Ectodermal cell (in vitro differentiated cells): Measurements from ENCODE around the gene AKAP7.
A peak's percentile ranks its signal among the peaks of the same experiment; 100 is the strongest.
"Not testable (repeated sequence)": the region's sequence is repeated elsewhere in the genome, so short reads cannot be mapped to it uniquely, and the experiment has no call there.

Source experiments
- H3K27ac ChIP-seq: 2 replicates; pipeline ENCODE4 v1.7.0; 2013; ENCODE audit warnings: mild to moderate bottlenecking, low read depth, low read length; ENCODE audit not compliant: insufficient read depth, poor library complexity, severe bottlenecking
- H3K27me3 ChIP-seq: 2 replicates; pipeline ENCODE4 v1.7.0; 2013; ENCODE audit warnings: mild to moderate bottlenecking, low read length; ENCODE audit not compliant: insufficient read depth, control insufficient read depth, poor library complexity, severe bottlenecking
- H3K36me3 ChIP-seq: one replicate; pipeline ENCODE4 v1.7.0; 2013; ENCODE audit warnings: low read length; ENCODE audit not compliant: control insufficient read depth, insufficient read depth
- H3K4me1 ChIP-seq: one replicate; pipeline ENCODE4 v1.7.0; 2013; ENCODE audit warnings: low read length; ENCODE audit not compliant: control insufficient read depth, insufficient read depth
- H3K4me3 ChIP-seq: 2 replicates; pipeline ENCODE4 v1.7.0; 2013; ENCODE audit warnings: low read depth, low read length, control low read depth; ENCODE audit not compliant: insufficient read depth
- H3K9me3 ChIP-seq: 2 replicates; pipeline ENCODE4 v1.7.0; 2013; ENCODE audit warnings: mild to moderate bottlenecking, low read length, moderate library complexity; ENCODE audit not compliant: control insufficient read depth
- WGBS, 2 experiments: methylation state at CpG; one replicate each; pipeline ENCODE4 v1.1.7; 2013; ENCODE audit warnings: missing lambda C conversion rate in 2 of 2; 5-methylcytosine and 5-hydroxymethylcytosine counted together

The AKAP7 gene

DNA sequence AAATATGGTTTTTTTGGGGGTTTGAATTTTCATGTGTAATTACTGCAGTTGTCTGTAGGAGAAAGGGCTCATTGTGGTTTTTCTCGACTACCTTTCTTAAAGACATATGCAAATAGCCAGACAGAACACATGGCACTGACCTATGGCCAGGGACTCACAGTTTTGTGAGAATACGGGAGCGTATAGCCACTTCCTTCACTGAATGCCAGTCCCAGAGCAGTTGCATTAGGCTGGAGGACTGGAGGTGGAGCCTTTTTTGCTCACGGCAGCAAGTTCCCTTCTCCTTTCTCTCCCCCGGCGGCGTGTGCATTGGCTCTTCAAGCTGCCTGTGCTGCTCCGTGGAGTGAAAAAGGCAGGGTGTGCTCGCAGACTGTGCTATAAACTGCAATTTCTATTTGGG is 114.9 kb downstream of the AKAP7 start:
- peaks cover 11% of the 10 kb centered on the region for H3K4me1 ChIP-seq
- H3K27me3 ChIP-seq, result no peaks in the 10 kb centered on the region
- H3K9me3 ChIP-seq, result no peaks in the 10 kb centered on the region
- H3K36me3 ChIP-seq, result no peaks in the 10 kb centered on the region
- H3K4me3 ChIP-seq, result no peak overlapping the region
- H3K27ac ChIP-seq, result no peak overlapping the region
- 18 to 29% methylated on average over 9 of the region's 9 CpGs for WGBS, 2 experiments

DNA sequence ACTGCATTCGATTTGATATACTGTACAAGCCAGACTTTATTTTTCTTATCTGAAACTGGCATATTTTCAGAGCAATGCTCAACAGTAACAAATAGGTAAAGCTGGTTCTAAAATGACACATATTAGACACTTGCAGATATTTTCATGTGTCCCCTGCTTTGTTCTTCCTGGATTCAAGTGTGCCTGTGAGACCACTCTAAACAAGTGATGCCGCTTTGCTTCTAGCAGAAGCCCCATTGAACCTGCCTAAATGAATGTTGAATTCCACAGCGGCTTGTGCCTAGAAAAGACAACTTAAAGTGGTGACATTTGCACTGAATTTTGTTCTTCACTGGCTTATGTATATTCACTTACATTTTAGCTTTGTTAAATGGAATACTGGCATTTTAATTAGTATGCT is 115.7 kb downstream of the AKAP7 start:
- no peak overlapping the region for H3K27ac ChIP-seq
- no peaks in the 10 kb centered on the region for H3K27me3 ChIP-seq
- H3K4me3 ChIP-seq, result no peak overlapping the region
- peaks cover 17% of the 10 kb centered on the region for H3K4me1 ChIP-seq
- no peaks in the 10 kb centered on the region for H3K36me3 ChIP-seq
- H3K9me3 ChIP-seq, result no peaks in the 10 kb centered on the region
- WGBS, 2 experiments, result 58 to 76% methylated on average over 3 of the region's 3 CpGs

DNA sequence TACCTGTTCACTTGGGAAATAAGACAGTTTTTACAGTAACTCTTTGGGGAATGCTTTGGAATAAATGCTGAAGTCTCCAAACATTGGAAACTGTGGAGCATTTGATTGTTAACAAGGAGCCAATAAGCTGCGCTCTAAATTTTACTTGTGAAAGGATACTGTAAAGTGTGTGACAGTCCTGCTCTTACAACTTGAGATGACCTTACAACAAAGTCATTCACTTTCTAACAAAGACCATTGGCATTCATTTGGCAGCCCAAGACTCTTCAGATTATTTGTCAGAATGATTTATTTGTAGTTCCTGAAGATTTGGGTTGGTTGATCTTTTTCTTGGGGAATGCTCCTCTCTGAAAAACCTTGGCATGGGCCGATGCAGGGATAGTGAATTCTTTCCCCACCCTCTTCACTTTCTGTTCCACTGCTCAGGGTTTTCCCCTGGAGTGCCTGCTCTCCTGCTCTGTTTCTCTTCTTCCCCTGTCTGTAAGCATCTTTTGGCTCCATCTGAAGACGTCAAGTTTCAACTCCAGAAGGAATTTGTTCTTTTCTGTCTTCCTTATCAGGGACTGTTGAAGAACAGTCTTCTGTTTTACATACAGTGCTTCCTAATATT is 116.4 kb downstream of the AKAP7 start:
- Histone ChIP-seq H3K4me1 (peaks cover 18% of the 10 kb centered on the region), H3K27me3 (no peaks in the 10 kb centered on the region), H3K9me3 (no peaks in the 10 kb centered on the region), H3K4me3 (no peak overlapping the region), H3K27ac (no peak overlapping the region), H3K36me3 (no peaks in the 10 kb centered on the region)
- WGBS, 2 experiments, result 59 to 60% methylated on average over 3 of the region's 3 CpGs

DNA sequence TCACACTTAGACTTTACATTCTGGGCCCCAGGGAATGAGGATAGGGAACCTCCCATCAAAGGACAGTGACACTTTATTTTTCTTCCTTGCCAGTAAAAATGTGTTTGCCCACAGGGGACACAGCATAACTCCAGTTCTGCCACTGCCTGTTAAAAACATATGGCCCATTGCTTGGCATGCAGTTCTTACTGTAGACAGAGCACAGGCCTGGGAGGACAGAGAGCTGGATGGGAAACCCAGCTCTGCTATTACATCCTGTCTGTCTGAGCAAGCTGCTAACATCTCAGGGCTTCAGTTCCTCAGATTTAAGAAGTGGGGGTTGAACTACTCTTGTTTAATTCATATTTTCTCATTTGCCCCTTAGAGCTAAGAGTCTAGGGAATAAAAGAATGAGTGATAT is 120.2 kb downstream of the AKAP7 start:
- H3K4me1 ChIP-seq, result peaks cover 19% of the 10 kb centered on the region
- no peaks in the 10 kb centered on the region for H3K9me3 ChIP-seq
- H3K36me3 ChIP-seq, result no peaks in the 10 kb centered on the region
- no peak overlapping the region for H3K4me3 ChIP-seq
- H3K27me3 ChIP-seq, result no peaks in the 10 kb centered on the region
- H3K27ac ChIP-seq, result no peak overlapping the region

DNA sequence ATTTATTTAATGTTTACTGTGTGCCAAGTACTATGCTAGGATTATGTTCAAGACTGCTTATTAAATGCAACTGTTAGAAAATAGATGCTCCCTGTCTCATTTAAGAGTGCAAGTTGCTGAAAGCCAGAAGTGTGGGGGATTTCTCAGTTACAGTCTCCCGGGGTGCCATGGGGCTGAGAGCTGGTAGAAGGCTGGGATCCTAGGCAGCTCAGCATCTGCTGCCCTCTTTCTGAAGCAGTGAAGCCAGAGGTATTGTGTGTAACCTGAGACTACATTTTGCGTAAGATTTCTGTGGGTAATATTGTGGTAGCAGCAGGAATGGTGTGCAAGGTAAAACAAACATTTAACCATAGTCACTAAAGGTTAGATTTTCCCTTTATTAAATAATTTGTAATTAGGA is 120.6 kb downstream of the AKAP7 start:
- peaks cover 16% of the 10 kb centered on the region for H3K4me1 ChIP-seq
- no peaks in the 10 kb centered on the region for H3K36me3 ChIP-seq
- no peaks in the 10 kb centered on the region for H3K27me3 ChIP-seq
- WGBS, 2 experiments, result 62 to 87% methylated on average over 2 of the region's 2 CpGs
- H3K9me3 ChIP-seq, result no peaks in the 10 kb centered on the region
- H3K4me3 ChIP-seq, result no peak overlapping the region
- no peak overlapping the region for H3K27ac ChIP-seq

DNA sequence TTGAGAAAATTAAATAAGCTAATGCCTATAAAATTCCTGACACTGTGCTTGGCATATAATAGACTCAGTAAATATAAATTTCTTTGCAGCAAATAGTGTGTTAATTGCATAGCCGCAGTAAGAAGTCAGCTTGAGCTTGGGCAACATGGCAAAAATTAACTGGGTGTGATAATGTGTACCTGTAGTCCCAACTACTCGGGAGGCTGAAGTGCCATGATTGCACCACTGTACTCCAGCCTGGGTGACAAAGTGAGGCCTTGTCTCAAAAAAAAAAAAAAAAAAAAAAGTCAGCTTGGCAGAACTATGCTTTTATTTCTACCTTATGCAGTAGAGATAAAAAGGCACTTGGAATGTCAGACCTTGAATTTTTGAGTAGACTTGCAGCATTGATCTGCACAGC is 121.8 kb downstream of the AKAP7 start:
- H3K9me3 ChIP-seq, result no peaks in the 10 kb centered on the region

DNA sequence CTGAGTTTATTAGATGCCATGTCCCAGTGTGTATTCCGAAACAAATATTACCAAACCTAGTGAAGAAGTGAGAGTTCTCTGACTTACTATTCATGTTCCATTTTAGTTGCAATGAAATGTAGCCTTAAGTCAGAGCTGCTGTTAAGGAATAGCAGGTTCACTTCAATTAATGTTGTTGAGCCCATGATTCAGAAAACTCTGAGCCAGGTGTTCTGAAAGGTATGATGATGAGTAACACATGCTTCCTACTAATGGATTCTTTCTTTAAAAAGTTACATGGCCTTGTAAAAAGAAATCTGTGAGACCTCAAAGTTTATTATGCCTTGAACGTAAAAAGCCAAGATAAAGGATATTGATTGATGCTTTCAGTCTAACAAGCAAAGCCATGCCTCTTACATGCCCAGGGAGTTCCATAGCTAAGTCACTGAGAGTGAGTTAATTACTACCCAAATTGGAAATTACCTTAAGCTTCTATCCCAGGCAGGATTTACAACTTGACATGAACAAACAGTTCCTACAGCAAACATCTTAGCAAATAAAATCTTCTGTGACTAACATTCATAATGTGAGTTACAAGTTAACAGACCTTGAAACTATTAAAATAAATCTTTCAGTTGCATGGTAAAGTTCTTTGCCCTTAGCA is 122.9 kb downstream of the AKAP7 start:
- H3K4me1 ChIP-seq, result peaks cover 11% of the 10 kb centered on the region
- no peaks in the 10 kb centered on the region for H3K9me3 ChIP-seq
- WGBS, 2 experiments, result 84 to 100% methylated on average over 2 of the region's 2 CpGs
- H3K4me3 ChIP-seq, result no peak overlapping the region
- H3K27ac ChIP-seq, result no peak overlapping the region
- no peaks in the 10 kb centered on the region for H3K36me3 ChIP-seq
- H3K27me3 ChIP-seq, result no peaks in the 10 kb centered on the region

More for the DNA sequence above, 121.8 kb downstream of the AKAP7 start:
- Histone ChIP-seq H3K4me3 (no peak overlapping the region), H3K4me1 (peaks cover 15% of the 10 kb centered on the region), H3K27me3 (no peaks in the 10 kb centered on the region), H3K27ac (no peak overlapping the region), H3K36me3 (no peaks in the 10 kb centered on the region)
- 94 to 97% methylated on average over 2 of the region's 2 CpGs for WGBS, 2 experiments

DNA sequence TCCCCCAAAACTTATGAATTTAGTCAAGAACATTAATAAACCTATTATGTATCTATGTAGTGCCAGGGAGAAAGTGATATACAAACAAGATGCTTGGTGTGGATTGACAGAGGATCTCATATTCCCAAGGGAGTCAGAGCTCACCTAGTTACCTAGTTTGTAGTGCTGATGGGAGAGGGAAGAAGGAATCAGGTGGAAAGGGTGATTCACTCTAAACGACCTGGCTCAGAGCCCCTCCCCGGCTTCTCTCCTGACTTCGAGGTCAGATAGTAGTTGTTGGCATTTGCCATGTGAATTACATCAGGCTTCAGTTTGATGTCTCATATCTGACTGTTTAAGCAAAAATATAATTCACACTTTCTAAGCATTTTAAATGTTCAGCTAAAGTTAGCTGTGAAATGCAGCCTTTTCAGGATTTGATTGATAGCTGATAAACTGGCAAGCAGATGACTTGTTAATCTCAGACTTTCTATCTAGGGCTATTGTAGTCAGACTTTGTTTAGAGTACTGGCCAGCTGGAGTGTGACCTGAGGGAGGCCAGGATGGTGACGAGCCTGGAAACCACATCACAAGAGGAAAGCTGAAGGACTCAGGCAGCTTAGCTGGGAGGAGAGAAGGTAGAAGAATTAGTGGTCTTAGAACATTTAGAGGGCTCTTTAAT is 123.7 kb downstream of the AKAP7 start:
- Histone ChIP-seq H3K27ac (peak overlapping the region; percentile 71), H3K36me3 (no peaks in the 10 kb centered on the region), H3K9me3 (no peaks in the 10 kb centered on the region), H3K4me1 (peaks cover 11% of the 10 kb centered on the region), H3K27me3 (no peaks in the 10 kb centered on the region), H3K4me3 (no peak overlapping the region)
- 61 to 72% methylated on average over 4 of the region's 4 CpGs for WGBS, 2 experiments

DNA sequence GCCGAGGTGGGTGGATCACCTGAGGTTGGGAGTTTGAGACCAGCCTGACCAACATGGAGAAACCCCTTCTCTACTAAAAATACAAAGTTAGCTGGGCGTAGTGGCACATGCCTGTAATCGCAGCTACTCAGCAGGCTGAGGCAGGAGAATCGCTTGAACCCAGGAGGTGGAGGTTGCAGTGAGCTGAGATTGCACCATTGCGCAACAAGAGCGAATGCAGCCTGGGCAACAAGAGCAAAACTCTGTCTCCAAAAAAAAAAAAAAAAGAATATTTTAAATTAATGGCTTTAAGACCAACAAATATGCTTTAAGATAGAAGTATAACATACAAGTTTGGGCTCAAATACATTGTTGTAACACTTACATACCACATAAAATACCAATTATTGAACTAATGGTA is 125.7 kb downstream of the AKAP7 start:
- not testable (repeated sequence) for H3K27me3 ChIP-seq, H3K4me1 ChIP-seq, H3K27ac ChIP-seq, H3K36me3 ChIP-seq, H3K9me3 ChIP-seq, H3K4me3 ChIP-seq
- 88 to 97% methylated on average over 5 to 6 of the region's 6 CpGs for whole genome bisulfite sequencing, 2 experiments

DNA sequence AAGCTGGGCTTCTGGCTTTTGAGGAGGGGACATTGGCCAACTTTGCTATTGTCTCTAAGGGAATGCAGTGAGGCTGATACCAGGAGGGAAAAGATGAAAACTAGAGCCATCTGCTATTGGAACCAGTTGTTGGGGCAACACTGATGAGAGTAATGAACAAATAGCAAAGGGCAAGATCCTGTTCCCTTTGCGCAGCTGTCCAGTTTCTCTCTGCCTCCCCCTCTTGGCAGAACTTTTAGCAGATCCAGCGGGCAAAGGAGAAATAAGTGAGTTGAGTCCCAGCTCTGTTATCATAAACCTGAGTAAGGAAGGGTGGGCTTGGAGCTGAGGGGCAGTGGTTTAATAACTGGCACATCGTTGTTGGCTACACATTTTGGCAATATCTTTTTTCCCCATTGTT is 126.8 kb downstream of the AKAP7 start:
- Histone ChIP-seq H3K4me1 (peaks cover 4% of the 10 kb centered on the region), H3K27ac (no peak overlapping the region), H3K9me3 (no peaks in the 10 kb centered on the region), H3K36me3 (no peaks in the 10 kb centered on the region), H3K4me3 (no peak overlapping the region), H3K27me3 (no peaks in the 10 kb centered on the region)
- 92 to 100% methylated on average over 2 to 3 of the region's 3 CpGs for WGBS, 2 experiments
